GM23248 (cell line): ENCODE measurements around the gene ADAM19.

Experiments
- EZH2 ChIP-seq: fragments of 200-600 bp; sonication (generic); IDR thresholded peaks from 2 replicates; pipeline ENCODE4 v1.6.1; 2018; ENCODE audit warnings: antibody characterized with exemption, mild to moderate bottlenecking; ENCODE audit not compliant: insufficient read depth, poor library complexity, severe bottlenecking
- EZH2phosphoT487 ChIP-seq: fragments of 200-600 bp; sonication (generic); IDR thresholded peaks from 2 replicates; pipeline ENCODE4 v1.6.1; 2018; ENCODE audit warnings: antibody characterized with exemption, moderate library complexity, mild to moderate bottlenecking, low read depth; ENCODE audit not compliant: insufficient read depth

DNA sequence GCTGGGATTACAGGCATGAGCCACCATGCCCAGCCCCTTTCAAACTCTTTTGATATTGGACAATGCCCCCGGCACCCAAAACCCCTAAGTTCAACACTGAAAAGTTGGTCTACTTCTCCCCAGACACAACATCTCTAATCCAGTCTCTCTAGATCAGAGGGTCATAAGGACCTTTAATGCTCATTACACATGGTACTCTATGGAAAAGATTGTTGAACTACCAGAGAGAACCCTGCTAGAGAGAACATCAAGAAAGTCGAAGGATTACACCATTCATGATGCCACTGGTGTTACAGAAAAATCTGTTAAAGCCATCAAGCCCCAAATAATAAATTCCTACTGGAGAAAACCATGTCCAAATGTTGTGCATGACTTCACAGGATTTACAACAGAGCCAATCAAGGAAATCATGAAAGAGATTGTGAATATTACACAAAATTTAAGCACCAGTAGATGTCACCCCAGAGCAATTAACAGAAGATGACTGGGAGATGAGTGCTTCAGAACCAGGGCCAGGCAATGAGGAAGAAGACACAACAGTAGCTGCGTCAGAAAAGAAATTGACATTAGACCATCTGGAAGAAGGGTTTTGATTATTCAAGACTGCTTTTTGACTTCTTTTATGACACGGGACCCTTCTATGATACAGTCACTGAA lies 143.9 kb downstream of the ADAM19 start:
- TF ChIP-seq EZH2 (no peak), EZH2phosphoT487 (no peak)
